ENCODE measurements around the gene FHOD3.

DNA sequence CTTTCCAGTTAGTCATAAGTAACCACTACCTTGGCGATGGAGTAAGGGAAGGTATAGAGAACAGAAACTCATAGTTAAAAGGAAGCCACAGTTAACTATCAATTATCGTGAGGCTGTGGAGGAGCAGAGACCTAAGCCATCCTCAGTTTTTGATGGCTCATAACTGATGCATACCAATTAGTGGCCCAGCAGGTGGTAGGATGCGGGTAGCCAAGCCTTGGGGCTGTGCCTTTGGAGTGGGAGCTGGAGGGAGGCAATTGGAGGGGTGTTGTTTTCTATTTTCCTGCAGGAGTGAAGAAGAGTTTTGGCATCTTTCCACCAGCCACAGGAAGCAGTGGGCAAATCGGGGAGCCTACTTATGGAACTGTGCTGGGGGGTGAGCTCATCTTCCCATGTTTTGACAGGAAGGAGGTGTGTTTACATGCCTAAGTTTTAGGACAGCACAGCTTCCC lies 336.5 kb downstream of the FHOD3 start:
- TF ChIP-seq, protein P1, sequence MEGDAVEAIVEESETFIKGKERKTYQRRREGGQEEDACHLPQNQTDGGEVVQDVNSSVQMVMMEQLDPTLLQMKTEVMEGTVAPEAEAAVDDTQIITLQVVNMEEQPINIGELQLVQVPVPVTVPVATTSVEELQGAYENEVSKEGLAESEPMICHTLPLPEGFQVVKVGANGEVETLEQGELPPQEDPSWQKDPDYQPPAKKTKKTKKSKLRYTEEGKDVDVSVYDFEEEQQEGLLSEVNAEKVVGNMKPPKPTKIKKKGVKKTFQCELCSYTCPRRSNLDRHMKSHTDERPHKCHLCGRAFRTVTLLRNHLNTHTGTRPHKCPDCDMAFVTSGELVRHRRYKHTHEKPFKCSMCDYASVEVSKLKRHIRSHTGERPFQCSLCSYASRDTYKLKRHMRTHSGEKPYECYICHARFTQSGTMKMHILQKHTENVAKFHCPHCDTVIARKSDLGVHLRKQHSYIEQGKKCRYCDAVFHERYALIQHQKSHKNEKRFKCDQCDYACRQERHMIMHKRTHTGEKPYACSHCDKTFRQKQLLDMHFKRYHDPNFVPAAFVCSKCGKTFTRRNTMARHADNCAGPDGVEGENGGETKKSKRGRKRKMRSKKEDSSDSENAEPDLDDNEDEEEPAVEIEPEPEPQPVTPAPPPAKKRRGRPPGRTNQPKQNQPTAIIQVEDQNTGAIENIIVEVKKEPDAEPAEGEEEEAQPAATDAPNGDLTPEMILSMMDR (IDR thresholded peaks at IDR 0.05 in 8 of 11, conservative IDR thresholded peaks at IDR 0.05 in 3 of 11) = no peak
- no peak for TF ChIP-seq POLR2A (IDR thresholded peaks at IDR 0.05)
- TF ChIP-seq POLR2AphosphoS5 (IDR thresholded peaks at IDR 0.05) = no peak

Measured in spleen (tissue), 7 donors.